NCI-H2081 treated with DMSO at 0.1 percent for 48 hours (cell line): ENCODE data around the gene GRIFIN.

Source experiments
- DNase-seq: peaks from one replicate; lab custom pipeline; 2025; lab: John Stamatoyannopoulos, UW

GRIFIN gene

GRCh38 chr7:2476298-2476697 lies at the start of gene GRIFIN:
GRIFIN (minus strand) TSS chr7:2476398; CDS start chr7:2476383, 15 bp downstream.
- no peak for DNase-seq

GRCh38 chr7:2524808-2525657 lies 48.8 kb upstream of the GRIFIN start:
- no peak for DNase-seq

- peak; percentile 86 for DNase-seq
These were observed 48.0 kb upstream of the GRIFIN start for GRCh38 chr7:2523941-2524807.

GRCh38 chr7:2523461-2523936 lies 47.3 kb upstream of the GRIFIN start:
- peak; percentile 52 for DNase-seq

- no peak for DNase-seq
These were observed 46.7 kb upstream of the GRIFIN start for GRCh38 chr7:2522780-2523433.

DNA sequence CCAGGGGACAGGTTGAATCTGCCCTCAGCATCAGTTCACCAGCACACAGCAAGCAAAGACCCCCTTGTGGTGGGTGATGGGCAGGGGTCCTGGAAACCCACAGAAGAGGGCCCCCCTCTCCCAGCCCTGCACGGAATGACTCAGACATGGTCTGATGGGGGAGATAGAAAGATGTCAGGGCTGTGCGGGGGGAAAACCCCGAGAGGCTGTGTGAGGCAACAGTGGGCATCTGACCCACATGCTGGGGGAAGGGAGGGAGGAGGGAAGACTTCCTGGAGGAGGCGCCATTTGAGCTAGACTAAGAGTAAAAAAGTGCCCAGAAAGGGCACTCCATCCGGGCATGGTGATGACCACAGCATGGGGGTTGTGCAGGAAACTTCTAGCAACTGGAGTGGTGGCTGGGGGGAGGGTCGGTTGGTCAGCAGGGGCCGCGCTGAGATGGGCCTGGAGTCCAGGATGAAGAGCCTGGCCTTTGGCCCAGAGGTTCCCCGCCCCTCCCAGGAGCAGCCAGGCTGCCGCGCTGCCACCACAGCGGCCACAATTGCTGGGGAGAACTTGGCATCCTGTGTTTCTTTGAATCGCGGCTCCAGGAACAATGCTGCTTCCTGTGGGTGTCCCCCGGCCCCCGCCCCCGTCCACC lies 45.9 kb upstream of the GRIFIN start:
- DNase-seq = no peak

- DNase-seq = no peak
These were observed 45.1 kb upstream of the GRIFIN start for GRCh38 chr7:2521341-2521745.

GRCh38 chr7:2520761-2521290 lies 44.6 kb upstream of the GRIFIN start:
- DNase-seq = no peak

DNA sequence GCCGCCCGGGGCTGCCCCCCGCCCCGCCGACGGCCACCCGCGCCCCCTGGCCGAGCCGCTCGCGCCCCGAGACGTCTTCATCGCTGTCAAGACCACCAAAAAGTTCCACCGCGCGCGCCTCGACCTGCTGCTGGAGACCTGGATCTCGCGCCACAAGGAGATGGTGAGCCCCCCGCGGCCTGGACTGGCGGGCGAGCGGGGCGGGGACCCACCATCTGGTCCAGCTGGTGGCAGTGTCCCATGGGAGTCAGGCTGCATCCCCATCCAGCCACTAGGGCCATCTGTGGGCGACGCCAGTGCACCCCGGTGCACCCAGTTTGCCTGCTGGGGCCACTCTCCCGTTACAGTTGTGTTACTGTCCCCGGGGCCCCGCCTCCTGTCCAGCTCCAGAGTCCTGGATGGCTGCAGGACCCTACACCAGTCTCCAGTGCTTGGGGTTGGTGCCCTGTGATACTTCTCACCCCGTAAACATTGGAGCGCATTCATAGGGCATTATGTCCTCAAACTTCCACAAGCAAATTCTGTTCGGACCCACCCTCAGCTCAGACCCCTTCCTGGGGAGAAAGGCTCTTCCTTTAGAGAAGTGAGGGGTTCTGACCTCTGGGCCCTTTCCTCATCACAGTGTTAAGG lies 44.0 kb upstream of the GRIFIN start:
- DNase-seq = no peak

- peak; percentile 52 for DNase-seq
These were observed 43.1 kb upstream of the GRIFIN start, which contains the start of gene LFNG for GRCh38 chr7:2519119-2519930. LFNG (plus strand) TSS chr7:2519774; CDS start chr7:2519862, 88 bp downstream.

- DNase-seq = no peak
These were observed 42.5 kb upstream of the GRIFIN start for GRCh38 chr7:2518737-2519118.

- DNase-seq = no peak
These were observed 41.7 kb upstream of the GRIFIN start for GRCh38 chr7:2517678-2518507.

- DNase-seq = no peak
These were observed 40.8 kb upstream of the GRIFIN start for GRCh38 chr7:2517026-2517425.

GRCh38 chr7:2516194-2516555 lies 40.0 kb upstream of the GRIFIN start:
- no peak for DNase-seq

DNA sequence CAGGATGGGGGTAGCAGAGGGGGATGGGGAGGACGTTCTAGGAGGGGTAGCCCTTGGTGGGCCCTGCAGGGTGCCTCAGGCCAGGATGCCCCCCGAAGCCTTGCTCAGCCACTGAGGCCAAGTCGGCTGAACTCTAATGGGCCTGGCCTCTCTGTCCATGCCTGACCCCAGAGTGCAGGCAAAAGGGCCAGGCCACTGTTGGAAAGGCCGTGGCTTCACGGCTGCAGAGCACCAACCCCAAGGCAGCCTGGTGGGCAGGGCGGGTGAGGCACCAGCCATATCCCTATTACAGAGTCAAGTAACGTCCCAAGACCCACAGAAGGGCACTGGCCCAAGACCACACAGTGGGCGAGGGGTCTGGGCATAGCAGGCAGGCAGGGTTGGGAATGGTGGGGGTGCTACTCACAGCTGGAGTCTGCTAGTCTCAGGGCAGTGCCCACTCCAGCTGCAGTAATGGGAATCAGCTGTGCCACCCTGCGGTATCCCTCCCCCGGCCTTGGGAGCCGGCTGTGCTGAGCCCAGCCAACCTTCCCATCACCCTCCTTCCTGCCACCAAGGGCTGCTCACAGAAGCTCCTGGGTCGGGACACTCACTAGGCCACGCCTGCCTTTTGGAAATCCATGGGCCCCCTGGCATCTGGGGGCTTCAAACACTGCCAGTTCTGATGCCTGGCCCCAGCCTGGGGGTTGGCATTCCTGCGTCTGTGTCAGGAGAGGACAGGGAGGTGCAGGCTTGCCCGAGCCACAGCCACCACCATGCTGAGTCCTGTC lies 39.4 kb upstream of the GRIFIN start:
- DNase-seq = no peak

- no peak for DNase-seq
These were observed 38.5 kb upstream of the GRIFIN start for GRCh38 chr7:2514473-2515423.

DNA sequence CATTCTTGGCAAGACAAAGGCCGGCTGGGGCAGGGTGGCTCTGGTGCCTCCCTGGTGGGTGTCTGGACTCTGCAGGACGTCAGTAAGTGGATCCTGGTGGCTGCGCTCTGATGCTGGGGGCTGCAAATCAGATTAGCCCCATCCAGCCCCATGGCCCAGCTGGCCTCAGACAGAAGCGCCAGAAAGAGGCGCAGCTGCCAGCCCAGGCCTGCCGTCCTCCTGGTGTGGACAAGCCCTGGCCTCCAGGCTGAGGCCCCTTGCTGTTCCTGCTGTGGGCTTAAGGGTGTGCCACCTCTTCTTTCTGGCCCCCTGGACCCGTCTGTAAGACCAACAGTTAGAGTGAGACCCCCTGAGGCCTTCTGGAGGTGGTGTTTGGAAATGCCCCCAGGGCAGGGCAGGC lies 37.5 kb upstream of the GRIFIN start:
- no peak for DNase-seq
